Activated CD8-positive, alpha-beta memory T cell treated with anti-CD3 and anti-CD28 coated beads, Interleukin-2, amount 50 U/mL, for 24 hours (primary cell): ENCODE results near the gene GPALPP1.
"Not testable (repeated sequence)": the region's sequence is repeated elsewhere in the genome, so short reads cannot be mapped to it uniquely, and the experiment has no call there.

Source experiments
- DNase-seq: peaks from one replicate; pipeline ENCODE4 v3.0.0-alpha.2; 2020; ENCODE audit errors: extremely low read depth

The GPALPP1 gene

GRCh38 chr13:45004096-45004495 lies 14.8 kb downstream of the GPALPP1 start:
- no peak for DNase-seq

- DNase-seq: no peak
These were observed 17.9 kb downstream of the GPALPP1 start for GRCh38 chr13:45007225-45007624.

- DNase-seq: no peak
These were observed 18.5 kb downstream of the GPALPP1 start for GRCh38 chr13:45007823-45008222.

GRCh38 chr13:45011198-45011597 lies 21.9 kb downstream of the GPALPP1 start:
- DNase-seq: no peak

GRCh38 chr13:45015300-45015699 lies 26.0 kb downstream of the GPALPP1 start:
- no peak for DNase-seq

GRCh38 chr13:45016792-45017425 lies 27.6 kb downstream of the GPALPP1 start:
- DNase-seq: no peak

GRCh38 chr13:45019981-45020380 lies 30.6 kb downstream of the GPALPP1 start:
- not testable (repeated sequence) for DNase-seq

- no peak for DNase-seq
These were observed 31.9 kb downstream of the GPALPP1 start for GRCh38 chr13:45021250-45021649.

GRCh38 chr13:45024847-45025246 lies 35.5 kb downstream of the GPALPP1 start:
- no peak for DNase-seq

GRCh38 chr13:45034342-45034741 lies 45.0 kb downstream of the GPALPP1 start:
- no peak for DNase-seq

GRCh38 chr13:45036206-45036605 lies 46.9 kb downstream of the GPALPP1 start:
- DNase-seq: no peak

GRCh38 chr13:45040173-45040572 lies 50.8 kb downstream of the GPALPP1 start:
- DNase-seq: no peak

GRCh38 chr13:45040622-45041021 lies 51.3 kb downstream of the GPALPP1 start:
- DNase-seq: no peak

GRCh38 chr13:45042539-45042938 lies 53.2 kb downstream of the GPALPP1 start:
- no peak for DNase-seq

GRCh38 chr13:45046445-45046844 lies 57.1 kb downstream of the GPALPP1 start:
- DNase-seq: no peak

GRCh38 chr13:45047394-45048310 lies 58.3 kb downstream of the GPALPP1 start:
- peak; percentile 41 for DNase-seq

GRCh38 chr13:45048890-45049407 lies 59.6 kb downstream of the GPALPP1 start:
- no peak for DNase-seq

- DNase-seq: no peak
These were observed 60.1 kb downstream of the GPALPP1 start for GRCh38 chr13:45049478-45049877.

- no peak for DNase-seq
These were observed 62.0 kb downstream of the GPALPP1 start for GRCh38 chr13:45051315-45051714.

GRCh38 chr13:45055198-45055901 lies 66.0 kb downstream of the GPALPP1 start:
- peak; percentile 23 for DNase-seq

GRCh38 chr13:45055902-45056648 lies 66.7 kb downstream of the GPALPP1 start:
- no peak for DNase-seq

GRCh38 chr13:45060062-45060461 lies 70.7 kb downstream of the GPALPP1 start:
- DNase-seq: no peak
